ENCODE measurements around the gene ANGPTL8. TPM values are rescaled to one million over a fixed set of nuclear protein-coding genes. Genes with fewer than 3 reads are reported as not detected.

The ANGPTL8 gene
- total RNA-seq (2022; extraction: Qiagen RNA extraction; ENCODE audit: low read depth), result not detected in 5 replicates

GRCh38 chr19:11239377-11240000, at the start of gene ANGPTL8:
ANGPTL8 (plus strand) TSS chr19:11239619; CDS start chr19:11239638, 19 bp downstream.

GRCh38 chr19:11197291-11198174, 41.9 kb upstream of the ANGPTL8 start, which contains the start of gene KANK2:
KANK2 (minus strand) TSS chr19:11197545; CDS start chr19:11194511, 3,034 bp downstream.

GRCh38 chr19:11261971-11262839, 22.8 kb downstream of the ANGPTL8 start, which contains the start of gene DOCK6:
DOCK6 (minus strand) TSS chr19:11262524; CDS start chr19:11262440, 84 bp downstream.

Other genes starting within 250 kb of the ANGPTL8 start
- gene LDLR, start 150.2 kb upstream of the ANGPTL8 start, total RNA-seq (2022; extraction: Qiagen RNA extraction; ENCODE audit: low read depth), result 27.3 to 36.5 TPM (median 31.2 TPM) in 5 replicates
- 9.8 to 13.8 TPM (median 12.4 TPM) in 5 replicates for gene SPC24, start 83.8 kb upstream of the ANGPTL8 start, total RNA-seq (2022; extraction: Qiagen RNA extraction; ENCODE audit: low read depth)
- gene KANK2, start 42.1 kb upstream of the ANGPTL8 start, total RNA-seq (2022; extraction: Qiagen RNA extraction; ENCODE audit: low read depth), result 26.5 to 40.8 TPM (median 35.1 TPM) in 5 replicates
- 7.9 to 10.9 TPM (median 8.3 TPM) in 5 replicates for gene DOCK6, start 22.9 kb downstream of the ANGPTL8 start, total RNA-seq (2022; extraction: Qiagen RNA extraction; ENCODE audit: low read depth)
- gene TSPAN16, start 56.5 kb downstream of the ANGPTL8 start, total RNA-seq (2022; extraction: Qiagen RNA extraction; ENCODE audit: low read depth), result not detected in 5 replicates
- gene RAB3D, start 100.0 kb downstream of the ANGPTL8 start, total RNA-seq (2022; extraction: Qiagen RNA extraction; ENCODE audit: low read depth), result 2.4 to 3.5 TPM (median 3.0 TPM) in 5 replicates
- gene TMEM205, start 106.6 kb downstream of the ANGPTL8 start, total RNA-seq (2022; extraction: Qiagen RNA extraction; ENCODE audit: low read depth), result 93.6 to 128 TPM (median 112 TPM) in 5 replicates
- 4.3 to 5.6 TPM (median 5.5 TPM) in 5 replicates for gene CCDC159, start 106.9 kb downstream of the ANGPTL8 start, total RNA-seq (2022; extraction: Qiagen RNA extraction; ENCODE audit: low read depth)
- 6.8 to 10.4 TPM (median 10.3 TPM) in 5 replicates for gene PLPPR2, start 115.8 kb downstream of the ANGPTL8 start, total RNA-seq (2022; extraction: Qiagen RNA extraction; ENCODE audit: low read depth)
- 1.3 to 2.7 TPM (median 2.3 TPM) in 5 replicates for gene SWSAP1, start 135.0 kb downstream of the ANGPTL8 start, total RNA-seq (2022; extraction: Qiagen RNA extraction; ENCODE audit: low read depth)
- gene EPOR, start 144.7 kb downstream of the ANGPTL8 start, total RNA-seq (2022; extraction: Qiagen RNA extraction; ENCODE audit: low read depth), result 3.5 to 5.7 TPM (median 5.1 TPM) in 5 replicates
- 1.3 to 2.4 TPM (median 1.8 TPM) in 5 replicates for gene RGL3, start 179.7 kb downstream of the ANGPTL8 start, total RNA-seq (2022; extraction: Qiagen RNA extraction; ENCODE audit: low read depth)
- gene ODAD3, start 195.5 kb downstream of the ANGPTL8 start, total RNA-seq (2022; extraction: Qiagen RNA extraction; ENCODE audit: low read depth), result 0.87 to 1.4 TPM (median 1.1 TPM) in 5 replicates
- 251 to 271 TPM (median 263 TPM) in 5 replicates for gene PRKCSH, start 196.0 kb downstream of the ANGPTL8 start, total RNA-seq (2022; extraction: Qiagen RNA extraction; ENCODE audit: low read depth)
- 0.07 to 0.19 TPM (median 0.13 TPM) in 4 of 5 replicates, not detected in the other for gene ELAVL3, start 241.4 kb downstream of the ANGPTL8 start, total RNA-seq (2022; extraction: Qiagen RNA extraction; ENCODE audit: low read depth)

Measured in A549 treated with CpdA at 1 μM for 4 hours (cell line).